HG03354 (cell line): ENCODE measurements around the gene MCAT.

Experiments used
- ATAC-seq: cut with Tn5 transposase; IDR thresholded peaks from one replicate; pipeline ENCODE4 v1.9.1; 2021; ENCODE audit warnings: mild to moderate bottlenecking; ENCODE audit not compliant: unreplicated experiment, poor library complexity, severe bottlenecking

Gene MCAT

GRCh38 chr22:43173976-43174720 is 30.9 kb upstream of the MCAT start:
- ATAC-seq: no peak

DNA sequence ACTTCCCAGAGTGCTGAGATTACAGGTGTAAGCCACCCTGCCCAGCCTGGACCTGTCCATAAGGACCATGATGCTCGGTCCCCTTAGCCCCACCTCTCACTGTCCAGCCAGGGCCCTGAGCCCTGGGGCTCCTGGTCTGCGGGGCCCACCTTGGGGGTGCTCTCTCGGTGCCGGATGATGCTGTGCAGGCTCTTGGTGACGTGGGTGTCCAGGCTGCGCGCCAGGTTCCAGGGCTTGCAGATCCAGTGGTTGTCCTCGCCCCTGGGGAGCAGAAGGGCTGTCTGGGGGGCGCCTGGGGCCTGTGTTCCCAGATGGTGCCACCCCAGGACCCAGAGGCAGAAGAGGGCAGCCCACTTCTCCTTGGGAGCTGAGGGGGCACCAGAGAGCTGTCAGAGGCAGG is 30.4 kb upstream of the MCAT start:
- ATAC-seq: no peak

DNA sequence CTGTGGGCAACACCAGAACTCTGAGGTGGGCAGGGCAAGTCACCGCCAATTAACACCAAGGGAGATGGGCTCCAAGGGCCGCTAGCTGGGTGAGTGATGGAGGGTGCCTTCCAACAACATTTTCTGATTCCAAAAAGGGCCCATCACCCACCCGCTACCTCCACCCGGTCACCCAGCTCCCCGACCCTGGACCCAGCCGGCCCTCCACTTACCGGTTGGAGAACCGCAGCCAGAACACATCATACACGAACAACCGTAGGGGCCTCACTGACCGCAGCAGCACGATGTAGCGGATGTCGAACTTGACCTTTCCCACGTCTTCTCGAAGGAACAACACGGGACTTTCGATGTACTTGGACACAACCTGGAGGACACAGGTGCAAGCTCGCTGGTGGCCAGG is 29.0 kb upstream of the MCAT start:
- no peak for ATAC-seq

DNA sequence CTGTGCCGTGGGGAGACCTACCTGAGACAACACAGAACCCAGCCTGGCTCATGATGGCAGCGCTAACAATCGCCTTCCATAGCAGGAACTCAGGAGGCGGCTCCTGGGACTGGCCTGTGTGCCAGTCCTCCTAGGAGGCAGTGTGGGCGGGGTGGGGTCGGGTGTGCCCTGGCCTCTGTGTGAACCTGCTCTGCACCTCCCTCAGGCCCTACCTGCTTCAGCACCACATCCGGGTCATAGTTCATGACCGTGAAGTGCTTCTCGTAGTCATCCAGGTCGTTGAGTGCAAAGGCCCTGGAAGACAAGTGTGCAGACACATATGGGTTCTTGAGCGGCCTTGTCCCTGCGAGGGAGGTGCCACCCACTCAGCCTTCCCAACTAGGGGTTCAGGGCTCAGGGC is 28.4 kb upstream of the MCAT start:
- ATAC-seq: no peak

DNA sequence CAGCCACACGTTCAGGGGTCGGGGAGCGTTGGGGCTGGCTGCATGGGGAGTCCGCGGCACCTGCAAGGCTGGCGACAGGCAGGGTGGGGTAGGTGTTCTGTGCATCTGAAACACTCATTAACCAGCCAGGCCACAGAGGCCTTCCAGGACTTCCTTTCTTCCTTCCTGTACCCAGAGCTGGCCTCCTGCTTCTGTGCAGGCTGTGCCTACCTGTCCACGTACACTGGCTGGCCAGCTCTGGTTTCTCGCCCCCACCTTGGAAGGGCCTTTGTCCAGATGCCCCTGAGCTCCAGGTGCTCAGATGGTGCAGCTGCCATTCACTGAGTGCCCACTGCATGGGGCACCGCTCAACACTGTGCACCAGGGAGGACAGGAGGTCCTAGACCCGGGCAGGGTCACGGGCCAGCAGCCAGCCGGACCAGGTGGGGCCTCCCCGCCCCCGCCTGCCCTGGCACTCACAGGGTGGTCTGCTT is 27.9 kb upstream of the MCAT start:
- no peak for ATAC-seq

GRCh38 chr22:43170131-43170480 is 26.9 kb upstream of the MCAT start:
- ATAC-seq: no peak

GRCh38 chr22:43169310-43170130 is 26.3 kb upstream of the MCAT start:
- no peak for ATAC-seq

- no peak for ATAC-seq
These were observed 25.5 kb upstream of the MCAT start for GRCh38 chr22:43168471-43169309.

DNA sequence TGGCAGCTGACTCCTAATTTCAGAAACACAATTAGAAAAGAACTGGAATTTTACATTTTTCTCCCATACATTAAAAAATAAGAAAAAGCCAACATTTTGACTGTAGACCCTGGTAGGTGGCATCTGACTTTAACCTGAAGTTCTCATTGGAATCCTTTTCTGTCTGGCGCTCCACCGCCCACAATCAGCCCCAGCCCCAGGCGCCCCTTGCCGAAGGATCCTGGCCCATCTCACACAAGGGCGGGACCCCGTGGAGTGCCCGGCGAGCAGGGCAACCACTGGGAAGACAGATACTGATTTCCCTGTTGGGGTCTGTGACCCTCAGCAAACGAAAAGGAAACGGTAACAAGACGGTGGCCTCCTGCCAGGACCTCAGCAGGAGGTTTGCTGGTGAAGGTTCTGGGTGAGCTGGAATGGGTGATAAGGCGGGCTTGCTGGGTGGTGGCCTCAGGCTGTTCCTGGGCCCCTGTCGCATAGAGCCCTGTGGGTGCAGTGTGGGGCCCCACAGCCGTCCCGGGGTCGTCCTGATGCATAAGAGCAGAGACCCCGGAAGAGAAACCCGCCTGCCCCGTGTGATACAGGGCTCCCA is 23.9 kb upstream of the MCAT start:
- no peak for ATAC-seq

DNA sequence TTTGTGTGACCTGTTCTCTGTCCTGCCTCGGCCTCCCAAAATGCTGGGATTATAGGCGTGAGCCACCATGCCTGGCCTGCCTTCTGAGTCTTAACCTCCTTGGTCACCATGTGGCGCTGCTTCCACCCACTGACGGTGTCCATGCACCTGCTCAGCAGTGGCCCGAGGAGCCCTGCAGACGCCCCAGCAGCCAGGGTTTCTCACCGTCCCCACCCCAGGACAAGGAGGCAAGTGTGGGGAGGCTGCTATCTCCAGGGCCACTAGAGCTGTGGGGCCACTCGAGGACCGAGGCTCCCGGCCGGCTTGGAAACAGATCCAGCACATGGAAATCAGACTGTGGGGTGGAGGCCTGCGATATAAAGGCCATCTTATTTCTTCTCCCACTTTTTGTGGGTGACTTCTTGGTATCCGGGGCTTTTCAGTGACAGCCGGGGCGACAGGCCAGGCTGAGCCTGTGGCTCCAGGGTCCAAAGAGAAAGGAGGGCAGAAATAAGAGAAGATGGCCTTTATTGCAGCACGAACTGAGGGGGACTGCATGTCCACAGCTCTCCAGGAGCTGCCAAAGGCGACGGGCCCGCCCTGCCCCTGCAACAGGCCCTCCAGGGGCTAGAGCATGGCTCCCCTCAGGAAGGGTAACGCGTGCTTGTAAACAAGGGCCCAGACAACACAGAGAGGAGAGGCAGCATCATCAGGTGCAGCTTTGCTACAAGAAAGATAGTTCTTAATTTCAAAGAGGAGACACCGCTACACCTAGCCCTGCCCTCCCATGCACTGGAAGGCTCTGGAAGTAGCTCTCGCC is 23.1 kb upstream of the MCAT start:
- ATAC-seq: no peak

DNA sequence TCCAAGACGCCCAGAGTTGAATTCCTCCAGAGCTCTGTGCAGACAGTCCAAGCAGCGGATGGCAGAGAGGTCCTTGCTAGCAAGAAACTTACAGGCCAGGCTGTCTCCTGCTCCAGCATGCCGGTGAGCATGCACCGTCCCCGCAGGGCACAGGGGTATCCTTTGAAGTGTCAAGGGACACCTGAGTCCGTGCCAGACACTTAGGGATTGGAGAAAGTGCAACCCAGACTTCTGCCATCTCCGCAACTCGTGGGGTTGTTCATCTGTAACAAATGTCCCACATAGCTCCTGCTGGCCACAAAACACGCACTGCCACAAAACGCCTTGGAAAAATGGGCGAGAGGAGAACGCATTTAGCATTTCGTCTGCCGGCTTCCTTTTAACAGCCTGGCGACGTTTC is 21.4 kb upstream of the MCAT start:
- ATAC-seq: no peak

DNA sequence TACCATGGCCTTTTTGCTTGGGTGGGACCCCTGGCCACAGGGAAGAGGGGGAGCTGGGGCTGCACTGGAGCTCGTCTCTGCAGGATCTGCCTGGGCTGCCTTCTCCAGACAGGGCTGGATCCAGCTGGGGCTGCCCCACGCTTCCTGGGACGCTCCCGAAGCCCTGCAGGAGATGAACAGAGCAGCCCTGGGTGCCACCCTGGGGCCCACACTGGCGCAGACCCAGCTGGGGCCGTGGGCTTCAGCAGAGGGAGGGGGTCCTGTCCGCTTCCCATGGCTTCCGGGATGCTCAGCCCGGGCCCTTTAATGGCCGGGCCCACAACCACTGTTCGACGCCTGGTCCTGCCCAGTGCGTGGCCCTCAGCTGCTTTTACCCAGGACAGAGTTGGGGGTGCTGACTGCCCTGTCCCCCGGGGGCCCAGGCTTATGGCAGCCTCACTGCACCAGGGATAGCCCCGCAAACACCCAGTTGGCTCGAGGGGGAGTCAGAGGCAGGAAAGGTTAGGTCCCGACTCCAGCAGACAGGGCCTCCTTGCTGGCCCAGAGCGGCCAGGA is 20.1 kb upstream of the MCAT start:
- ATAC-seq: no peak

DNA sequence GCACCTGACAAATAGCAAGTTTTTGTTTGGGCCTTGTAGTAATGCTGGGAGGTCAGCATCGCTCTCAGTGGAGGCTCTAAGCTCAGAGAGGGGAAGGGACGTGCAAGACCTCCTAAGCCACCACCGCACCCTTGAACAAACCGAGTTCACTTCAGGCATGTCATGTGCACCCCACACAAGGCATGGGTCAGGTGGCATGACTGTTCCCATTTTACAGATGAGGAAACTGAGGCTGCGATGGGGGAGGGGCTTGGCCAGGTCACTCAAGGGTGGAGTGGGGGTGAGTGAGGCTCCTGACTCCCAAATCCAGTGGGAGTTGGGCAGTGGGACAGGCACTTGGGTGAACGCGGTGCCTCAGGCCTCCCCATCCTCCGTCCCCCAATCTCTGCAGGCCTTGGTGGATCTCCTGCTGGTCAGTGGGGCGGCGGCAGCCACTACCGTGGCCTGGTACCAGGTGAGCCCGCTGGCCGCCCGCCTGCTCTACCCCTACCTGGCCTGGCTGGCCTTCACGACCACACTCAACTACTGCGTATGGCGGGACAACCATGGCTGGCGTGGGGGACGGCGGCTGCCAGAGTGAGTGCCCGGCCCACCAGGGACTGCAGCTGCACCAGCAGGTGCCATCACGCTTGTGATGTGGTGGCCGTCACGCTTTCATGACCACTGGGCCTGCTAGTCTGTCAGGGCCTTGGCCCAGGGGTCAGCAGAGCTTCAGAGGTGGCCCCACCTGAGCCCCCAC is 19.4 kb upstream of the MCAT start:
- ATAC-seq: no peak

DNA sequence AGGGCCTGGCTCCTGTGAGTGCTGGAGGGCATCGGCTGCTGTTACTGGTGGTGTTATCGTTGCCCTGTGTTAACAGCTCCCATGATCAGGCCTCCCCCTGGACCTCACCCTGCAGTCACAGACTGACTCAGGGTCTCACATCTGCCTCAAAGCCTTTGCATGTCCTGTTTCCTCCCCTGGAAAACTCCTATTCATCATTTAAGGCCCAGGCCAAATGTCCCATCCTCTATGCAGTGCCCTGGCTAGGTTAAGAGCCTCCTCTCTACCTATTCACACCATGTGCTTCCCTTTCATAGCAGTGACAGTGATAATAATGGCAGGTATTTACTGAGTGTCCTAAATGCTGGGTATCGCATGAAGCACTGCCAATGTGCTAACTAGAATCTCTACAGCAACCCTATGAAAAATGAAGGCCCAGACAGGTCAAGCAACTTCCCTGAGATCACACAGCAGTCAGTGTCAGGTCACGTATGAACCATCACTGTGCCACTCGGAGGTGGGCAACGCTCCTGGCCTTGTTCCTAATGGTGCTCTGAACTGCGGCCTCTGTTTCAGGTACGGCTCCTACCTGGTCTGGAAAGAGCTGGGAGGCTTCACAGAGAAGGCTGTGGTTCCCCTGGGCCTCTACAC is 17.4 kb upstream of the MCAT start:
- no peak for ATAC-seq

GRCh38 chr22:43159484-43160178 is 16.4 kb upstream of the MCAT start:
- ATAC-seq: no peak

GRCh38 chr22:43158778-43159483 is 15.7 kb upstream of the MCAT start:
- no peak for ATAC-seq
